Measurements from ENCODE around the gene ZNF865.

ZNF865 gene

GRCh38 chr19:55626350-55626749 is 20.9 kb downstream of the ZNF865 start:
- peak; percentile 62 for DNase-seq

DNA sequence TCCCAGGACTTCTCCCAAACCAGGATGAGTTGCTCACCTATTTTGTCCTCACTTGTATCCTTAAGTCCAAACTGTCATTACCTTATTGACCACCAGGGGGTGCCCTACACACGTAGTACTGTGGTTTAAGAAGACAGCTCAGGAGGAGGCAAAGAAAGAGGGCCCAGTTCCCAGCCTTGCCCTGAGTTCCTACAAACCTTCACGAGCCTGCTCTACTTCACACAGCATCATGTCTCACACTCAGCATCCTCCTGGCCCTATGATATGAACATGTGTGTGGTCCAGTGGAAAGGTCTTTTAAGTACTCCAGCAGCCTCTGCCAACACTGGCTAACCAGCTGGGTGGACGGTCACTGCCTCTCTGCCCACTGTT is 27.0 kb downstream of the ZNF865 start:
- DNase-seq: peak; percentile 90

- no peak for DNase-seq
Observed at GRCh38 chr19:55633861-55634260, 28.4 kb downstream of the ZNF865 start.

GRCh38 chr19:55635334-55635717 is 29.9 kb downstream of the ZNF865 start:
- DNase-seq: no peak

GRCh38 chr19:55635856-55636440 is 30.5 kb downstream of the ZNF865 start:
- DNase-seq: no peak

DNA sequence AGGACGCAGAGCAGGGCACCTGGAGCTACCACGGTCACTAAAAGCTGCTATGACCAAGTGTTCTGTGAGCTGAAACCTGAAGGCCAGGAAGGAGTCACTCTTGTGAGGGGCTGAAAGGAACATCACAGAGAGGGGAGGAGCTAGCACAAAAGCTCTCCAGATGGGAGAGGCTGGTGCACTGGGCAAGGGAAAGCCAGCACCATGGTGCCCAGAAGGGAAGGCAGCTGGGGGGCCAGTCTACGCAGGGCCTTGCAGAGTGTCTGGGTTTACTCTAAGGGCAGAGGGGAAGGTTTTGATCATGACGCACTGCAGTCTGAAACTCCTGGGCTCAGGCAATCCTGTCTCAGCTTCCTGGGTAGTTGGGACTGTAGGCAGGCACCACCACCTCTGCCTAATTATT is 31.3 kb downstream of the ZNF865 start:
- no peak for DNase-seq

DNA sequence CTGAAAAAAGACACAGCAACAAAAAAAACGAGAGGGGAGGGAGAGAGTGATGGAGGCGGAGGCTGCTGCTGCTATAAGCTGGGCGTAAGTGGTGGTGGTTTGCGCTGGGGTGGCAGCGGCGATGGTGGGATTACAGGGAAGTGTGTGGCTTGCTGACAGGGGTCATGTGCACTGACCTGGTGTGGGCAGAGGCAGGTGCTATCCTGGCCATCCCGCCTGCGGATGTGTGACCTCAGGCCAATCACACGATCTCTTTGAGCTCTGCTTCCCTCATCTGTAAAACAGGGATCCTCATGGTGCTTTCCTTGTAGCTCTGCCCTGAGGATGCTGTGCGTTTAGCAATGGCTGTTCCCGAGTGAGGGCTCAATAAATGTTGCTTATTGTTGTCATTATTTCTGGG is 32.1 kb downstream of the ZNF865 start:
- no peak for DNase-seq

DNA sequence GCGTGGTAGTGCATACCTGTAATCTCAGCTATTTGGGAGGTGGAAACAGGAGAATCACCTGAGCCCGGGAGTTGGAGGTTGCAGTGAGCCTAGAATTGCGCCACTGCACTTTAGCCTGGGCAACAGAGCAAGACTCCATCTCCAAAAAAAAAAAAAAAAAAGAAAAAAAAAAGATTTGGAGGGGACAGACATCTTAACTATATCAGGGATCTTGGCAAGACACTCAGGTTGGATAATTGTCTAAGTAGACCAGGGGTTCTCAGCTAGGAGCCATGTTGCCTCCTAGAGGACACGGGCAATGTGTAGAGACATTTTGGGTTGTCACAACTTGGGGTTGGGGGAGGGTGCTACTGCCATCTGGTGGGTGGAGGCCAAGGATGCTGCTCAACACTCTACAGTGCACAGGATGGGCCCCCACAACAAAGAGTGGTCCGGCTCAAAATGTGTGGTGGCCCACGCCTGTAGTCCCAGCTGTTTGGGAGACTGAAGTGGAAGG is 33.5 kb downstream of the ZNF865 start:
- no peak for DNase-seq

DNA sequence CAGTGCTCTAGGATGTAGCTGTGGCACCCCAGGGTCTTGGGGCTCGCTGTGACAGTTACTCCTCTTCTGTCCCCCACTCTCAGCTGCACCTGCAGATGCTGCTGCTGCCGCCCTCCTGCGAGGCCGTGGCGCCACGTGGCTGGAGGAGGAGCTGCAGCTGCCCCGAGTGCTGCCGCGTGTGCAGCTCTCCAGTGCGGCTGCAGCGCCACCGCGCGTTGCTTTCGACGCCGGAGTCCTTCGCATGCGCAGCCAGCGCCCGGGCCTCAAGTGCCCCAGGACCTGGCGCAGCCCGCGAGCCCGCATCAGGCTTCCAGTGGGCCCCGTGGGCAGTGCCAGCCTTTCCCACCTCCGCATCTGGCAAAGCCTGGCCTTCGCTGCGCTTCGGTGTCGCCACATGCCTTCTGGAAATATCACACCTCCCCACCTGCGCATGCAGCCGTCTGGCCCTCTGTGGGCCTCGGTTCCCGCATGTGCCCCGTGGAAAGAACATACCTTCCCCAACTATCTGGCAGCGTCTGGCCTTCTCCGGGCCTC is 34.7 kb downstream of the ZNF865 start:
- DNase-seq: peak; percentile 85

DNA sequence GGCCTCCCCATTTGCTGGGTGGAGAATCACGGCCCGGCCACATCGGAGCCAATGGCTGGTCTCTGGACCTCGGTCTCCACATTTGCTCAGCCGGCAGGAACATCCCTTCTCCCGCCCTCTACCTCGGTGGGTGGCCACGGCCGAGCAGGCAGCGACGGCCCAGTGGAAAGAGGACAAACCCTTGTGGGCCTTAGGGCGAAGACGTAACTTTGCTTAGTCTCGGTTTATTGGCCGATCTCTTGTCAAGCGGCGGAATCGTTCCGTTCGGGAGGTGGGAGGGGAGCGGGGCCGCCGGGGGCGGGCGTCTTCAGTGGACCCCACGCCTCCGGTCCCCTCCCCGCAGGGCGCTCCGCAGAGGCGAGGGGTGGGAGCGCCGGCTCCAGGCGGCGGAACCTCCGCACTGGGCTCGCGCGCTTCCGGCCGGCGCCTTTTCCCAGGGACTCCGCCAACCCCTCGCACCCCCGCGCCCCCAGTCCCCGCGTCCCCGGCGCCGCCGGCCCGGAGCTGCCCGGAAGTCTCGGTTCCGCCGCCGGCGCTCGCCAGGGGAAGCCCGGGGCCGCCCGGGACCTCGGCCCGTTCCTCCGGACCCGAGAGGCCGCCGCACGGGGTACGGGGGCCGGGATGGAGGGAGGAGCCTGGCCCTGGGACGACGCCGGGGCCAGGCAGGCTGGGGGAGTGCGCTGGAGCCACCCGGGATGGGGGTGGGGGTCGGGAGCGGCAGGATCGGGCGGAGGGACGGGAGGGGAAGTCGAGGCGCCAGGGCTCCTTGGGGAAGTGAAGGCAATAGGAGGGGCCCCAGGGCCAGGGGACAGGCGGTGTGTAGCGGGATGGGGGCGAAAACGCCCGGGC is 35.4 kb downstream of the ZNF865 start, which contains the start of gene ZNF580:
Gene ZNF580 (plus strand): TSS at position 426 of the 849 bp plus-strand sequence. CDS start 1,507 bp downstream, outside the sequence.
- peak; percentile 89 for DNase-seq

DNA sequence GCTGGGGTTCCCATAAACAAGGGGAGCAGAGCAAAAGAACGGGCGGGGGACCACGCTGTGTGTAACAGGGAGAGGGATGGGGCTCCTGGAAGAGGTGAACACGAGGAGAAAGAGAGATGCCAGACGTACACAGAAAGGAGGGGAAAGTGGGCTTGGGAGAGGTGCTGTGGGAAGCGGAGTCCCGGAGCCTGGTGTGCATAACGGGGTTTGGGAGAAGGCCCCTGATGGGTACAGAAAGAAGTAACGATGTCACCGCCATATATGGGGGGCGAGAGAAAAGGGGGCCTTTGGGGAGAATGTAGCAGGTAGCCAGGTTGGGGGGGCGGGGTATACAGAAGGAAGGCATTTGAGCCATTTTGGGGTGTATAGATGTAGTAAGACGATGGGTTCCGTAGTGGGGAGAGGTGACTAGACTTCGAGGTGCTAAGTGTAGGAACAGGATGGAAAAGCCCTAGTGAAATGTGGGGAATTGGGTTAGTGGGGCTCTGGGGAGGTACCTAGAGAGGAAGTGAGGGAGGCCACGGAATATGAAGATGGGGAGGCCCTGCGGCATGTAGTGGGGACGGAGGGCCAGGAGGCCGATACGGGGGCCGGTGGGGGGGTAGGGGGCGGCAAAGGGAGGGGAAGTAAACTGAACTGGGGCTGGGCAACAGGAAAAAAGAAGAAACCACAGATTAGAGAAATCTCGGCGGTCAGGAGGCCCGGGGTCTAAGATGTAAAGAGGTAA is 36.1 kb downstream of the ZNF865 start:
- no peak for DNase-seq

DNA sequence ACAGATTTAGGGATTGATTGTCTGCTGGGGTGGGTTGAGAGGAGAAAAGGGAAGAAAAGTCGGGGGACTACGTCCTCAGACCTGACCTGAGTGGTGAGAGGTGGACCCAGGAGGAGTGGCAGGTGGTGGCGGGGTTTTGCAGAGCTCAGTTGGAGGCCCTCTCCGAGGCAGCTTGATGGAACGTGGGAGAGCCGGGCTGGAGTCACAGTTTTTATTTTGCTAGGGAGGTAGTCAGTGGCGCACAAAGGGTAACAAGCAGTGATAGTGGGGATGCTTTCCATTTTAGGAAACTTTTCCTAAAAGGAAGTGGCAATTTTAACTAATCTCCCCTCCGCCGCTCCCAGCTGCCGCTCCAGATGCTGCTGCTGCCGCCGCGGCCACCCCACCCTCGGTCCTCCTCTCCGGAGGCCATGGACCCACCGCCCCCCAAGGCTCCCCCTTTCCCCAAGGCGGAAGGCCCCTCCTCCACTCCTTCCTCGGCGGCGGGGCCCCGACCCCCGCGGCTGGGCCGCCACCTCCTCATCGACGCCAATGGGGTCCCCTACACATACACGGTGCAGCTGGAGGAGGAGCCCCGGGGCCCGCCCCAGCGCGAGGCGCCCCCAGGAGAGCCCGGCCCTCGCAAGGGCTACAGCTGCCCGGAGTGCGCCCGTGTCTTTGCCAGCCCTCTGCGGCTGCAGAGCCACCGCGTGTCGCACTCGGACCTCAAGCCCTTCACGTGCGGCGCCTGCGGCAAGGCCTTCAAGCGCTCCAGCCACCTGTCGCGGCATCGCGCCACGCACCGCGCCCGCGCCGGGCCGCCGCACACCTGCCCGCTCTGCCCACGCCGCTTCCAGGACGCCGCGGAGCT is 36.9 kb downstream of the ZNF865 start:
- DNase-seq: no peak

DNA sequence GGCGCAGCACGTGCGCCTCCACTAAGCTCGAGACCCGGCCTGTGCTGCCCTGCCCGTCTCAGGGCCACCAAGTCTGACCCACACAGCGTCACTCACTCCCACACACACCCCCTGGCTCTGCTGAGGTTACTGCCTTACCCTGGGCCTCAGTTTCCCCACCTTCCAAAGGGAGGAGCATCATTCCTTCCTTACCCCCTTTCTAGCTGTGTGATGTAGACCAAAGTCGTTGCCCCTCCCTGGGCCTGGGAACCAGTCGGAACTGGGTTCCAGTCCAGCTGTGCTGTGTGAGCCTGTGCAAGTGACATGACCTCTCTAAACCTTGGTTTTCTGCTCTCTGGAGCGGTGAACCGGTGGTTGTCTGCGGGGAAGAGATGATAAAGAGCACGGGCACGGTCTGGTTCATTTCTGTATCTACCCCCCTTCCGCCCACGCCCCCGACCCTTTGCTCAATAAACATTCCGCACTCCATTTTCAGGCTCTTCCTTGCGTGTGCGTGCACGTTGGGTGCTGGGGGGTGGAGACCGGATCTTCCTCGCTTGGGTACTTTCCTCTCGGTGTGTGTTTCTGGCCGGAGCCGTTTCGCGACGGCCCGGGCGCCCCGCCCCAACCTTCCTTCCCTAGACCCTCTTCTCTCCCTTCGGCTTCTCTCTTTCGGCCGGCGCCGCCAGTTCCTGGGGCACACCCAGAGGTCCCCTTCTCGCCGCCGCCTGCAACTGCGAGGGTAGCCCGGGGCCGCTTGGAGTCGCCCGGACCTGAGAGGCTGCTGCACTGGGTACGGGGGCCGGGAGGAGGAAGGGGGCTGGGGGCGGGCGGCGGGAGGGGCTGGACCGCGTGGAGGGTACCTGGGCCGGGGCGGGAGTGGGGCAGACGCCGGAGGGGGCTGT is 37.8 kb downstream of the ZNF865 start, which contains the start of gene ZNF581:
Gene ZNF581 (plus strand): TSS at position 647 of the 884 bp plus-strand sequence. CDS start 923 bp downstream, outside the sequence.
- DNase-seq: peak; percentile 91

DNA sequence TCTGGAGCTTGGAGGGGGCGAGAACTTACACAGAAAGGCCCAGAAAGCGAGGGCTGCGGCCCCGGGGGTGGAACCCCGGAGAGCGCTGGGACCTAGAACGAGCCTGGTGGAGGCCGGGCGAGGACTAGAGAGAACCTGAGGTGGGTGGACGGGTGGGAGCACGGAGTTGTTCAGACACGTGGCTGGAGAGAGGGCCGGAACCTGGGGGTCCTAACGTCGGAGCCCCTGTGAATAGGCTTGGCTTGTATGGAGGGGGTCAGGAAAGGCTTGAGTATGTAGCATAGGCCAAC is 38.4 kb downstream of the ZNF865 start:
- DNase-seq: no peak

DNA sequence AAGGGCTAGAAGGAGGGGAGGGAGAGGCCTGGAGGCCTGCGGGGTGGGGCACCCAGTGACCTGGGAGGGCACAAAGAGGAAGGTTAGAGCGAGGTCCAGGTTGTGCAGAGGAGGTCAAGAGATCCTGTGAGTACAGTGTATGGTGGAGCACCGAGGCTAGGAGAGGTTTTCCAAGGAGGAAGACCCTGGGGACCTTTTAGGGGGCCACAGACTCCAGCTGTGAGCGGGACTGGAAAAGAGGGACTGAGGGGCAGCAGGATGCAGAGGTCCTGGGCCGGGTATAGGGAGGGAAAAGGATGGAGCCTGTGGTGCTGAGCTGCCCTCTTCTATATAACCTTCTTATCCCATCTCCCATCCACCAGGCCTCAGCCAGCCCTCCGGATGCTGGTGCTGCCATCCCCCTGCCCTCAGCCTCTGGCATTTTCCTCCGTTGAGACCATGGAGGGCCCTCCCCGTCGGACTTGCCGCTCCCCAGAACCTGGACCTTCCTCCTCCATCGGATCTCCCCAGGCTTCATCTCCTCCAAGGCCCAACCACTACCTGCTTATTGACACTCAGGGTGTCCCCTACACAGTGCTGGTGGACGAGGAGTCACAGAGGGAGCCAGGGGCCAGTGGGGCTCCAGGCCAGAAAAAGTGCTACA is 38.9 kb downstream of the ZNF865 start:
- no peak for DNase-seq

DNA sequence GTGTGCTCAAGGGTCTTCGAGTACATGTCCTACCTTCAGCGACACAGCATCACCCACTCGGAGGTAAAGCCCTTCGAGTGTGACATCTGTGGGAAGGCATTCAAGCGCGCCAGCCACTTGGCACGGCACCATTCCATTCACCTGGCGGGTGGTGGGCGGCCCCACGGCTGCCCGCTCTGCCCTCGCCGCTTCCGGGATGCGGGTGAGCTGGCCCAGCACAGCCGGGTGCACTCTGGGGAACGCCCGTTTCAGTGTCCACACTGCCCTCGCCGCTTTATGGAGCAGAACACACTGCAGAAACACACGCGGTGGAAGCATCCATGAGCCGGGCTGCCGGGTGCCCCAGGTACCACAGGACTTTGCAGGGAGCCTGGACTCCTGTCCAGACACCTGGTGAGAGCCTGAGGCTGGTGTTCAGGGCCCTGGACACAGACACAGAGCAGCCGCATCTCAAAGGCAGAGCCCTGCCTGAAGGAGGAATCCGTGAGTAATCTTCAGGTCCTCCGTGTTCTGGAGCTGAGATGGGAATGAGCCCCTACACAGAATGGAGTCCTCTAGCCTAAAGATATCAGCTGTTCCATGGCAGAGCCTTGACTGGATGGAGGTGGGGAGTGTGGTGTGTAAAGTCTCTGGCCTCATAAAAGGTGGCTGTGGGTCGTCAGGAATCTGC is 39.5 kb downstream of the ZNF865 start:
- DNase-seq: no peak

- no peak for DNase-seq
Observed at GRCh38 chr19:55645512-55645881, 40.0 kb downstream of the ZNF865 start.

GRCh38 chr19:55646889-55647731 is 41.7 kb downstream of the ZNF865 start:
- DNase-seq: no peak

Measured in activated CD8-positive, alpha-beta memory T cell treated with anti-CD3 and anti-CD28 coated beads, Interleukin-2, amount 50 U/mL, for 48 hours (primary cell).